ENCODE results near the gene A3GALT2. TPM values are rescaled to one million over a fixed set of nuclear protein-coding genes. Genes with fewer than 3 reads are reported as not detected.

The A3GALT2 gene
- total RNA-seq, 1 experiment from 2014 or later: not detected

GRCh38 chr1:33319949-33320618 is 814 bp downstream of the A3GALT2 start:
- Mint-ChIP-seq H3K27ac (no peak overlapping the region), H3K27me3 (ENCODE audit: low read depth) (peaks cover 23% of the 10 kb centered on the region), H3K4me3 (no peak overlapping the region), H3K4me1 (no peaks in the 10 kb centered on the region), H3K36me3 (no peaks in the 10 kb centered on the region), H3K9me3 (no peaks in the 10 kb centered on the region)
- DNase-seq (ENCODE audit: low spot score) (no peak), ATAC-seq (no peak)
- CTCF ChIA-PET: interaction anchor here (0.7 to 2.5 kb wide), 3 partner anchors 19 to 25 kb away, joined by 3 to 14 read pairs (median 4); no protein-coding TSS in a partner anchor
- TF ChIP-seq ZNF121 (CRISPR knock-in tag; IDR thresholded peaks at IDR 0.05): no peak
- no peak for TF ChIP-seq ZNF416 (CRISPR knock-in tag; IDR thresholded peaks at IDR 0.05)
- no peak for TF ChIP-seq NR2C2 (CRISPR knock-in tag; IDR thresholded peaks at IDR 0.05)
- TF ChIP-seq ATF1 (CRISPR knock-in tag; IDR thresholded peaks at IDR 0.05): no peak
- no peak for TF ChIP-seq ELF4 (CRISPR knock-in tag; IDR thresholded peaks at IDR 0.05; ENCODE audit: low read depth)
- TF ChIP-seq FOXP1 (CRISPR knock-in tag; IDR thresholded peaks at IDR 0.05; ENCODE audit: borderline replicate concordance): no peak
- no peak for TF ChIP-seq RELA (CRISPR knock-in tag; IDR thresholded peaks at IDR 0.05; ENCODE audit: borderline replicate concordance)
- no peak for TF ChIP-seq NR1H2 (CRISPR knock-in tag; IDR thresholded peaks at IDR 0.05)
- no peak for TF ChIP-seq E2F4 (CRISPR knock-in tag; IDR thresholded peaks at IDR 0.05; ENCODE audit: borderline replicate concordance, low read depth)
- POLR2A ChIA-PET: no interaction called here

- Mint-ChIP-seq H3K27me3 (ENCODE audit: low read depth) (peaks cover 26% of the 10 kb centered on the region), H3K4me3 (no peak overlapping the region), H3K9me3 (no peaks in the 10 kb centered on the region), H3K27ac (no peak overlapping the region), H3K36me3 (no peaks in the 10 kb centered on the region), H3K4me1 (no peaks in the 10 kb centered on the region)
- ChIA-PET CTCF (interaction anchor here (1.3 to 2.5 kb wide), 2 partner anchors 21 to 24 kb away, joined by 4 to 14 read pairs; no protein-coding TSS in a partner anchor), POLR2A (no interaction called here)
- ATAC-seq (no peak), DNase-seq (ENCODE audit: low spot score) (no peak)
- no peak for TF ChIP-seq TCF7 (CRISPR knock-in tag; IDR thresholded peaks at IDR 0.05; ENCODE audit: low read depth)
- TF ChIP-seq, protein P1, sequence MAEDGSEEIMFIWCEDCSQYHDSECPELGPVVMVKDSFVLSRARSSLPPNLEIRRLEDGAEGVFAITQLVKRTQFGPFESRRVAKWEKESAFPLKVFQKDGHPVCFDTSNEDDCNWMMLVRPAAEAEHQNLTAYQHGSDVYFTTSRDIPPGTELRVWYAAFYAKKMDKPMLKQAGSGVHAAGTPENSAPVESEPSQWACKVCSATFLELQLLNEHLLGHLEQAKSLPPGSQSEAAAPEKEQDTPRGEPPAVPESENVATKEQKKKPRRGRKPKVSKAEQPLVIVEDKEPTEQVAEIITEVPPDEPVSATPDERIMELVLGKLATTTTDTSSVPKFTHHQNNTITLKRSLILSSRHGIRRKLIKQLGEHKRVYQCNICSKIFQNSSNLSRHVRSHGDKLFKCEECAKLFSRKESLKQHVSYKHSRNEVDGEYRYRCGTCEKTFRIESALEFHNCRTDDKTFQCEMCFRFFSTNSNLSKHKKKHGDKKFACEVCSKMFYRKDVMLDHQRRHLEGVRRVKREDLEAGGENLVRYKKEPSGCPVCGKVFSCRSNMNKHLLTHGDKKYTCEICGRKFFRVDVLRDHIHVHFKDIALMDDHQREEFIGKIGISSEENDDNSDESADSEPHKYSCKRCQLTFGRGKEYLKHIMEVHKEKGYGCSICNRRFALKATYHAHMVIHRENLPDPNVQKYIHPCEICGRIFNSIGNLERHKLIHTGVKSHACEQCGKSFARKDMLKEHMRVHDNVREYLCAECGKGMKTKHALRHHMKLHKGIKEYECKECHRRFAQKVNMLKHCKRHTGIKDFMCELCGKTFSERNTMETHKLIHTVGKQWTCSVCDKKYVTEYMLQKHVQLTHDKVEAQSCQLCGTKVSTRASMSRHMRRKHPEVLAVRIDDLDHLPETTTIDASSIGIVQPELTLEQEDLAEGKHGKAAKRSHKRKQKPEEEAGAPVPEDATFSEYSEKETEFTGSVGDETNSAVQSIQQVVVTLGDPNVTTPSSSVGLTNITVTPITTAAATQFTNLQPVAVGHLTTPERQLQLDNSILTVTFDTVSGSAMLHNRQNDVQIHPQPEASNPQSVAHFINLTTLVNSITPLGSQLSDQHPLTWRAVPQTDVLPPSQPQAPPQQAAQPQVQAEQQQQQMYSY (CRISPR knock-in tag; IDR thresholded peaks at IDR 0.05): no peak
These were observed 1.5 kb downstream of the A3GALT2 start for GRCh38 chr1:33319186-33319948.

DNA sequence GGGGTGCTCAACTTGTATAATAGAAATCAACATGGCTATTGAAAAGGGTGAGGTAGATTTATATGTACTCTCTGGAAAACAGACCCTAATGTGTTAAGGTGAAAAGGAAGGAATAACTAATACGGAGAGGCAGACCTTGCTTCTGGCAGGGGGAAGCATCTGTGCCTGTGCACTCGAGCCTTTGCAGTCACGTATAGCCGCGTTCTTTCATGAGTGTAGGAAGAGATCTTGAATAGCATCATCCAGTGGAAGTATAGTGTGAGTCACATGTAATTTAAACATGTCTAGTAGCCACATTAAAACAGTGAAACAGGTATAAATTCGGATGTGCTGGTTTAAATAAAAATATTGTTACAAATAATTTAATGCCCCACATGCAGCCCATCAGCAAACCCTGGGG is 3.0 kb downstream of the A3GALT2 start:
- Mint-ChIP-seq H3K36me3 (no peaks in the 10 kb centered on the region), H3K9me3 (no peaks in the 10 kb centered on the region), H3K27me3 (ENCODE audit: low read depth) (peaks cover 28% of the 10 kb centered on the region), H3K4me3 (no peak overlapping the region), H3K27ac (no peak overlapping the region), H3K4me1 (no peaks in the 10 kb centered on the region)
- DNase-seq (ENCODE audit: low spot score) (no peak), ATAC-seq (no peak)
- ChIA-PET POLR2A (no interaction called here), CTCF (interaction anchor here (1.6 kb wide), 1 partner anchor 22 kb away, joined by 4 read pairs; no protein-coding TSS in a partner anchor)
- TF ChIP-seq TCF7 (CRISPR knock-in tag; IDR thresholded peaks at IDR 0.05; ENCODE audit: low read depth) (no peak), MAX (CRISPR knock-in tag; IDR thresholded peaks at IDR 0.05) (no peak), HMGA2 (CRISPR knock-in tag; IDR thresholded peaks at IDR 0.05) (no peak), GRHL2 (CRISPR knock-in tag; IDR thresholded peaks at IDR 0.05; ENCODE audit: insufficient replicate concordance, severe bottlenecking) (no peak), PRRX2 (CRISPR knock-in tag; IDR thresholded peaks at IDR 0.05) (no peak), HMGXB4 (CRISPR knock-in tag; IDR thresholded peaks at IDR 0.05) (no peak), OVOL2 (CRISPR knock-in tag; IDR thresholded peaks at IDR 0.05; ENCODE audit: borderline replicate concordance) (no peak), CREM (CRISPR knock-in tag; IDR thresholded peaks at IDR 0.05) (no peak), ZNF138 (CRISPR knock-in tag; conservative IDR thresholded peaks at IDR 0.05) (no peak), E2F1 (CRISPR knock-in tag; IDR thresholded peaks at IDR 0.05) (no peak), JAZF1 (CRISPR knock-in tag; IDR thresholded peaks at IDR 0.05) (no peak)
- TF ChIP-seq, protein P2, sequence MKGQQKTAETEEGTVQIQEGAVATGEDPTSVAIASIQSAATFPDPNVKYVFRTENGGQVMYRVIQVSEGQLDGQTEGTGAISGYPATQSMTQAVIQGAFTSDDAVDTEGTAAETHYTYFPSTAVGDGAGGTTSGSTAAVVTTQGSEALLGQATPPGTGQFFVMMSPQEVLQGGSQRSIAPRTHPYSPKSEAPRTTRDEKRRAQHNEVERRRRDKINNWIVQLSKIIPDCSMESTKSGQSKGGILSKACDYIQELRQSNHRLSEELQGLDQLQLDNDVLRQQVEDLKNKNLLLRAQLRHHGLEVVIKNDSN (CRISPR knock-in tag; IDR thresholded peaks at IDR 0.05): no peak

Measured in WTC11 (cell line).